OCI-LY7 (cell line): Measurements from ENCODE around the gene GRB7. TPM values are rescaled to one million over a fixed set of nuclear protein-coding genes. Genes with fewer than 3 reads are reported as not detected.
A peak's percentile ranks its signal among the peaks of the same experiment; 100 is the strongest.

Source experiments
- BruUV-seq: library from RNA; stranded (reverse); fragments of 400-500 nt; replicated peaks from 2 replicates; lab custom pipeline; 2021; lab: Mats Ljungman, UMichigan
- CTCF ChIA-PET: fragments of 300-600 bp; sonication (Branson Sonifier 250); formaldehyde crosslinking; loops from one replicate; lab custom pipeline; 2022; ENCODE audit warnings: antibody characterized with exemption; ENCODE audit not compliant: unreplicated experiment; lab: Charles Lee
- POLR2A ChIA-PET: fragments of 300-600 bp; sonication (Branson Sonifier 250); formaldehyde crosslinking; loops from one replicate; lab custom pipeline; 2022; ENCODE audit warnings: antibody characterized with exemption; lab: Charles Lee
- DNase-seq: peaks from one replicate; pipeline ENCODE4 v3.0.0-alpha.2; 2015; ENCODE audit warnings: low spot score
- H2AFZ ChIP-seq: fragments of 200-600 bp; sonication (generic), shearing (Covaris generic); 2 replicates; pipeline ENCODE4 v1.6.1; 2014; ENCODE audit warnings: mild to moderate bottlenecking, antibody characterized with exemption, low read length, moderate library complexity
- H3K27ac ChIP-seq: fragments of 200-600 bp; sonication (generic); 2 replicates; pipeline ENCODE4 v1.5.1; 2014; ENCODE audit warnings: mixed run types, low read depth, mild to moderate bottlenecking, moderate library complexity, low read length, inconsistent platforms; ENCODE audit not compliant: poor library complexity, severe bottlenecking
- H3K36me3 ChIP-seq: fragments of 200-600 bp; sonication (generic); 2 replicates; pipeline ENCODE4 v1.6.1; 2014; ENCODE audit warnings: mild to moderate bottlenecking, antibody characterized with exemption, low read length, moderate library complexity, mixed read lengths; ENCODE audit not compliant: insufficient read depth
- H3K4me1 ChIP-seq: fragments of 200-600 bp; sonication (generic); 2 replicates; pipeline ENCODE4 v1.5.1; 2014; ENCODE audit warnings: mild to moderate bottlenecking, low read length; ENCODE audit not compliant: insufficient read depth, poor library complexity, severe bottlenecking
- H3K4me2 ChIP-seq: fragments of 200-600 bp; sonication (generic); 2 replicates; pipeline ENCODE4 v1.6.1; 2014; ENCODE audit warnings: mild to moderate bottlenecking, low read length
- H3K4me3 ChIP-seq: fragments of 200-600 bp; sonication (generic); 2 replicates; pipeline ENCODE4 v1.5.1; 2014; ENCODE audit warnings: mild to moderate bottlenecking, low read depth, low read length; ENCODE audit not compliant: poor library complexity, severe bottlenecking
- H3K79me2 ChIP-seq: fragments of 200-600 bp; sonication (generic); 2 replicates; pipeline ENCODE4 v1.6.1; 2016; ENCODE audit warnings: low read depth, mild to moderate bottlenecking, low read length, moderate library complexity, mixed read lengths; ENCODE audit not compliant: insufficient read depth
- H3K9me2 ChIP-seq: fragments of 200-600 bp; sonication (generic); 2 replicates; pipeline ENCODE4 v1.6.1; 2016; ENCODE audit warnings: mild to moderate bottlenecking, low read length, mixed read lengths; ENCODE audit not compliant: insufficient read depth
- H3K9me3 ChIP-seq: fragments of 200-600 bp; sonication (generic); 2 replicates; pipeline ENCODE4 v1.6.1; 2014; ENCODE audit warnings: mild to moderate bottlenecking, mixed run types, low read length, mixed read lengths
- H4K20me1 ChIP-seq: fragments of 200-600 bp; sonication (generic); 2 replicates; pipeline ENCODE4 v1.6.1; 2014; ENCODE audit warnings: mild to moderate bottlenecking, antibody characterized with exemption, low read length, moderate library complexity, mixed read lengths; ENCODE audit not compliant: insufficient read depth
- CTCF ChIP-seq: fragments of 200-600 bp; sonication (generic); conservative IDR thresholded peaks from 2 replicates; pipeline ENCODE4 v1.5.1; 2014; ENCODE audit warnings: mild to moderate bottlenecking, antibody characterized with exemption, low read length, moderate library complexity, mixed read lengths
- EZH2phosphoT487 ChIP-seq: fragments of 200-600 bp; sonication (generic); IDR thresholded peaks from 2 replicates; pipeline ENCODE4 v1.6.1; 2018; ENCODE audit warnings: low read depth, borderline replicate concordance, mild to moderate bottlenecking, mixed run types, antibody characterized with exemption, low read length, moderate library complexity, mixed read lengths
- intact Hi-C: fragments of 100-400 bp; cut with micrococcal nuclease; formaldehyde crosslinking; loops from one replicate; pipeline ENCODE4 v1.10.0; 2022; ENCODE audit not compliant: unreplicated experiment
- total RNA-seq, 2 experiments: library from RNA; depleted of rRNA in 1 of 2; stranded (reverse); fragments of >200 nt in 1 of 2; shearing (Covaris generic) in 1 of 2; gene quantifications; 2 replicates each; pipeline ENCODE4 v1.2.3, GENCODE V29; 2014 to 2022

Gene GRB7
- total RNA-seq, 2 experiments from 2014 or later = 0.25 TPM; not detected in 1

DNA sequence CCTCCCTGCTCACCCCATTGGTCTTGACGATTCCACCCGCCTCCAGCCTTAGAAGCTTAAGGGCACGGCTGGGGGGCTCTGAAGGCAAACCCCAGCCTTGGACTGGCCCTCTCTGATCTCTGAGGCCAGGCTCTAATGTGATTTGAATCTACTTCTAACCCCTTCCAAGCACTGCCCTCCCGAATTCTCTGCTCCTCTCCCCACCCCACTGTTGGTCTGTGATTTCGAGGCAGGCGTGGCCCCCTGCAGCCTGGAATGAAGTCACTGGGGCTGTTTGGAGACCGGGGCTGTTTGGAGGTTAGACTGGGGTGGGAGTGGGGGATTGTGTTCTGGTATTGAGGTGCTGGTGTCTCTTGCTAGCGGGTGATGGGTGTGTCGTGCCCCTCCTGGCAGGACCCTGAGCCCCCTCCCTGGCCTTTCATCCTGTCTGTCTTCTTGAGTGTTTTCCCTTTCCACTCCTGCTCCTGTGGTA lies 2.2 kb downstream of the GRB7 start:
- Histone ChIP-seq H2AFZ (peak overlapping the region; percentile 87), H3K36me3 (no peaks in the 10 kb centered on the region), H3K9me3 (no peaks in the 10 kb centered on the region), H3K9me2 (no peaks in the 10 kb centered on the region), H3K4me3 (no peak overlapping the region), H3K79me2 (no peaks in the 10 kb centered on the region), H3K4me2 (peak overlapping the region; percentile 32; the same call in 1 of the 2 replicates), H3K27ac (no peak overlapping the region), H4K20me1 (no peaks in the 10 kb centered on the region), H3K4me1 (peaks cover 32% of the 10 kb centered on the region)
- TF ChIP-seq EZH2phosphoT487 (no peak), CTCF (no peak)
- BruUV-seq = no TSS peak
- DNase-seq = no peak
- ChIA-PET CTCF (interaction anchor here (0.7 kb wide), 1 partner anchor 110 kb away, joined by 3 read pairs; no protein-coding TSS in a partner anchor), POLR2A (no interaction called here)
- intact Hi-C loops = no loop called here

- Histone ChIP-seq H3K4me3 (no peak overlapping the region), H3K36me3 (no peaks in the 10 kb centered on the region), H3K9me3 (no peaks in the 10 kb centered on the region), H3K4me1 (peaks cover 32% of the 10 kb centered on the region), H3K4me2 (no peak overlapping the region; the same call in 1 of the 2 replicates), H3K79me2 (no peaks in the 10 kb centered on the region), H4K20me1 (no peaks in the 10 kb centered on the region), H2AFZ (peak overlapping the region; percentile 87; the same call in 1 of the 2 replicates), H3K9me2 (no peaks in the 10 kb centered on the region), H3K27ac (no peak overlapping the region)
- ChIA-PET POLR2A (no interaction called here), CTCF (no interaction called here)
- intact Hi-C loops = no loop called here
- TF ChIP-seq EZH2phosphoT487 = no peak
- TF ChIP-seq CTCF = no peak
- DNase-seq = no peak
- BruUV-seq = no TSS peak
These were observed 2.8 kb downstream of the GRB7 start for GRCh38 chr17:39740357-39741111.
